K562 (cell line): ENCODE measurements around the gene RNF217. TPM values are rescaled to one million over a fixed set of nuclear protein-coding genes. Genes with fewer than 3 reads are reported as not detected.
"Not testable (repeated sequence)": the region's sequence is repeated elsewhere in the genome, so short reads cannot be mapped to it uniquely, and the experiment has no call there.

ENCODE experiments used
- ADNP ChIP-seq: fragments of 200-800 bp; sonication (Bioruptor generic); IDR thresholded peaks from 2 replicates; pipeline ENCODE4 v1.6.1; 2016; ENCODE audit warnings: missing genetic modification characterization, missing compliant biosample characterization
- ATF7 ChIP-seq: fragments of 450-650 bp; IDR thresholded peaks from 2 replicates; pipeline ENCODE4 v1.7.1; 2014; ENCODE audit warnings: mild to moderate bottlenecking, moderate library complexity
- CBFA2T3 ChIP-seq: fragments of 450-650 bp; IDR thresholded peaks from 2 replicates; pipeline ENCODE4 v1.6.1; 2017
- CC2D1A ChIP-seq: fragments of 450-650 bp; IDR thresholded peaks from 2 replicates; pipeline ENCODE4 v1.6.1; 2017; ENCODE audit warnings: mild to moderate bottlenecking
- DMBX1 ChIP-seq: fragments of 250-450 bp; sonication (Bioruptor Pico); IDR thresholded peaks from 2 replicates; pipeline ENCODE4 v1.8.0; 2022; ENCODE audit warnings: inconsistent platforms, mild to moderate bottlenecking, moderate library complexity, borderline replicate concordance
- EP300 ChIP-seq: IDR thresholded peaks from 2 replicates; pipeline ENCODE4 v1.6.1; 2012; ENCODE audit warnings: low read length, improper control_type of control experiment
- FOXK2 ChIP-seq, 2 experiments: fragments of 450-650 bp; IDR thresholded peaks in 1 of 2; conservative IDR thresholded peaks in 1 of 2; 2 replicates each; pipeline ENCODE4 v1.6.1; 2016; ENCODE audit warnings: low read depth in 2 of 2, mild to moderate bottlenecking in 1 of 2
- JUN ChIP-seq, 2 experiments: sonication (generic) in 1 of 2; formaldehyde crosslinking in 1 of 2; IDR thresholded peaks; 2 replicates each; pipeline versions ENCODE4 v1.6.1 to v1.8.0; 2012 to 2022; ENCODE audit warnings: borderline replicate concordance in 2 of 2, mild to moderate bottlenecking in 2 of 2, improper control_type of control experiment in 1 of 2, low read depth in 1 of 2, low read length in 1 of 2, missing genetic modification reagents in 1 of 2
- KLF16 ChIP-seq: IDR thresholded peaks from 2 replicates; pipeline ENCODE4 v1.6.1; 2016; ENCODE audit warnings: antibody characterized with exemption
- L3MBTL2 ChIP-seq: fragments of 450-650 bp; IDR thresholded peaks from 2 replicates; pipeline ENCODE4 v1.6.1; 2016; ENCODE audit warnings: mild to moderate bottlenecking, moderate library complexity
- MAFG ChIP-seq: fragments of 450-650 bp; conservative IDR thresholded peaks from 2 replicates; pipeline ENCODE4 v1.6.1; 2016; ENCODE audit warnings: missing genetic modification characterization, missing compliant biosample characterization
- MTA1 ChIP-seq: fragments of 450-650 bp; IDR thresholded peaks from 2 replicates; pipeline ENCODE4 v1.6.1; 2017; ENCODE audit warnings: borderline replicate concordance
- MYBL2 ChIP-seq, 2 experiments: fragments of 450-650 bp in 1 of 2; sonication (generic) in 1 of 2; formaldehyde crosslinking in 1 of 2; IDR thresholded peaks; 2 replicates each; pipeline versions ENCODE4 v1.6.1 to v1.8.1; 2017 to 2022; ENCODE audit warnings: borderline replicate concordance in 1 of 2, inconsistent platforms in 1 of 2, low read depth in 1 of 2, mild to moderate bottlenecking in 1 of 2, missing genetic modification reagents in 1 of 2, moderate library complexity in 1 of 2
- NFIC ChIP-seq: fragments of 450-650 bp; IDR thresholded peaks from 2 replicates; pipeline ENCODE4 v1.6.1; 2017; ENCODE audit warnings: mild to moderate bottlenecking, inconsistent platforms
- RCOR1 ChIP-seq, 2 experiments: IDR thresholded peaks; 2 replicates each; pipeline ENCODE4 v1.6.1; 2012; ENCODE audit warnings: low read depth in 2 of 2, low read length in 2 of 2, borderline replicate concordance in 1 of 2, improper control_type of control experiment in 1 of 2
- polyA plus RNA-seq, 8 experiments: library from polyadenylated mRNA; depleted of rRNA in 4 of 8; stranded (reverse) in 5 of 8; unstranded in 3 of 8; fragments of >200 nt; fragmentation: Nextera tagmentation in 2 of 8; fragmentation: Illumina TruSeq in 1 of 8; extraction: Ambion mirVana in 2 of 8; extraction: Trizol in 1 of 8; gene quantifications; 2 replicates each; pipeline versions ENCODE4 v1.2.1 to v1.2.3, GENCODE V29; 2011 to 2014; ENCODE audit warnings: inconsistent platforms in 1 of 8, missing spikeins in 1 of 8
- total RNA-seq, 7 experiments: library from RNA; depleted of rRNA in 6 of 7; stranded (reverse); fragments of >200 nt in 6 of 7; fragmentation: Illumina TruSeq in 2 of 7; extraction: Trizol in 2 of 7; gene quantifications; 2 replicates each; pipeline versions ENCODE4 v1.2.1 to v1.2.3, GENCODE V29; 2011 to 2021; ENCODE audit warnings: low replicate concordance in 1 of 7
- TF ChIP-seq, protein P1 (sequence below): fragments of 450-650 bp; IDR thresholded peaks from 2 replicates; pipeline ENCODE4 v1.6.1; 2018; ENCODE audit not compliant: partially characterized antibody
- TF ChIP-seq, protein P2 (sequence below): fragments of 450-650 bp; formaldehyde crosslinking; IDR thresholded peaks from 2 replicates; pipeline ENCODE4 v1.4.0; 2020; ENCODE audit warnings: mild to moderate bottlenecking, mixed read lengths
- TF ChIP-seq, protein P3 (sequence below), 2 experiments: fragments of 250-450 bp in 1 of 2; fragments of 450-650 bp in 1 of 2; sonication (Bioruptor Pico) in 1 of 2; IDR thresholded peaks; 2 replicates each; pipeline versions ENCODE4 v1.6.1 to v1.8.0; 2016 to 2021; ENCODE audit warnings: mild to moderate bottlenecking in 2 of 2, moderate library complexity in 2 of 2, missing compliant biosample characterization in 1 of 2, missing genetic modification characterization in 1 of 2
- TF ChIP-seq, protein P4 (sequence below): fragments of 450-650 bp; IDR thresholded peaks from 2 replicates; pipeline ENCODE4 v1.6.1; 2016; ENCODE audit warnings: mild to moderate bottlenecking

Gene RNF217
- total and polyA plus RNA-seq, 9 of the 15 experiments (the other 6 are each of a cell fraction or from before 2014, with no cell fraction given): 2.9 to 25.6 (median 12.0) TPM

DNA sequence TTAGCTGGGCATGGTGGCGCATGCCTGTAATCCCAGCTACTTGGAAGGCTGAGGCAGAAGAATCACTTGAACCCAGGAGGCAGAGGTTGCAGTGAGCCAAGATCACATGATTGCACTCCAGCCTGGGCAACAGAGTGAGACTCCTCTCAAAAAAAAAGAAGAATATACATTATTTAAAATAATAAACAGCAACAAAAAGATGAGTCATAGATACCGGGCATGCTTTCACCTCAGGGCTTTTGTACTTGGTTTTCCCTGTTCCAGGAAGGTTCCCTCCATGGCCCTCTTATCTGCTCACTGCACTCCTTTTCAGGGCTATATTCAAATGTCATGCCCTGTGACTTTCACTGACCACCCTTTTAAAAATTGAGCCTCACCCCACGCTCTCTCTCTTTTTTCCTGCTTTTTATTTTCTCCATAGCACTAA lies 3.2 kb downstream of the RNF217 start (continued):
- TF ChIP-seq CC2D1A (peak; percentile 85), ADNP (peak; percentile 62; the same call in 1 of the 2 replicates), MYBL2 (IDR thresholded peaks at IDR 0.05; ENCODE audit: low read depth) (peak; percentile 64; the same call in 1 of the 2 replicates), JUN (IDR thresholded peaks at IDR 0.05; ENCODE audit: borderline replicate concordance, low read depth, low read length) (peak; percentile 50; the same call in 1 of the 2 replicates), DMBX1 (peak; percentile 70; the same call in 1 of the 2 replicates), RCOR1 (IDR thresholded peaks at IDR 0.05; ENCODE audit: borderline replicate concordance in 1 of 2, low read depth in 2 of 2, low read length in 2 of 2) (peak in 1 of 2 experiments; percentile 43; a peak in 1 of 4 replicates), CBFA2T3 (peak; percentile 85), EP300 (peak; percentile 81; the same call in 1 of the 2 replicates), FOXK2 (conservative IDR thresholded peaks at IDR 0.05 in 1 of 2, IDR thresholded peaks at IDR 0.05 in 1 of 2; ENCODE audit: low read depth in 2 of 2) (peak; percentile 69 to 83; a peak in 3 of 4 replicates), L3MBTL2 (0 out of 2 replicates have a peak, but pooled peaks have one; percentile 19), MTA1 (peak; percentile 65; the same call in 1 of the 2 replicates), ATF7 (peak; percentile 65), MAFG (tag) (peak; percentile 57), NFIC (peak; percentile 36), KLF16 (peak; percentile 34; the same call in 1 of the 2 replicates)
- TF ChIP-seq, protein P1, sequence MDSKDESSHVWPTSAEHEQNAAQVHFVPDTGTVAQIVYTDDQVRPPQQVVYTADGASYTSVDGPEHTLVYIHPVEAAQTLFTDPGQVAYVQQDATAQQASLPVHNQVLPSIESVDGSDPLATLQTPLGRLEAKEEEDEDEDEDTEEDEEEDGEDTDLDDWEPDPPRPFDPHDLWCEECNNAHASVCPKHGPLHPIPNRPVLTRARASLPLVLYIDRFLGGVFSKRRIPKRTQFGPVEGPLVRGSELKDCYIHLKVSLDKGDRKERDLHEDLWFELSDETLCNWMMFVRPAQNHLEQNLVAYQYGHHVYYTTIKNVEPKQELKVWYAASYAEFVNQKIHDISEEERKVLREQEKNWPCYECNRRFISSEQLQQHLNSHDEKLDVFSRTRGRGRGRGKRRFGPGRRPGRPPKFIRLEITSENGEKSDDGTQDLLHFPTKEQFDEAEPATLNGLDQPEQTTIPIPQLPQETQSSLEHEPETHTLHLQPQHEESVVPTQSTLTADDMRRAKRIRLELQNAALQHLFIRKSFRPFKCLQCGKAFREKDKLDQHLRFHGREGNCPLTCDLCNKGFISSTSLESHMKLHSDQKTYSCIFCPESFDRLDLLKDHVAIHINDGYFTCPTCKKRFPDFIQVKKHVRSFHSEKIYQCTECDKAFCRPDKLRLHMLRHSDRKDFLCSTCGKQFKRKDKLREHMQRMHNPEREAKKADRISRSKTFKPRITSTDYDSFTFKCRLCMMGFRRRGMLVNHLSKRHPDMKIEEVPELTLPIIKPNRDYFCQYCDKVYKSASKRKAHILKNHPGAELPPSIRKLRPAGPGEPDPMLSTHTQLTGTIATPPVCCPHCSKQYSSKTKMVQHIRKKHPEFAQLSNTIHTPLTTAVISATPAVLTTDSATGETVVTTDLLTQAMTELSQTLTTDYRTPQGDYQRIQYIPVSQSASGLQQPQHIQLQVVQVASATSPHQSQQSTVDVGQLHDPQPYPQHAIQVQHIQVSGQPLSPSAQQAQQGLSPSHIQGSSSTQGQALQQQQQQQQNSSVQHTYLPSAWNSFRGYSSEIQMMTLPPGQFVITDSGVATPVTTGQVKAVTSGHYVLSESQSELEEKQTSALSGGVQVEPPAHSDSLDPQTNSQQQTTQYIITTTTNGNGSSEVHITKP: peak; percentile 71
- TF ChIP-seq MYBL2, JUN (CRISPR knock-in tag; IDR thresholded peaks at IDR 0.05; ENCODE audit: borderline replicate concordance): not testable (repeated sequence)
- TF ChIP-seq, protein P2, sequence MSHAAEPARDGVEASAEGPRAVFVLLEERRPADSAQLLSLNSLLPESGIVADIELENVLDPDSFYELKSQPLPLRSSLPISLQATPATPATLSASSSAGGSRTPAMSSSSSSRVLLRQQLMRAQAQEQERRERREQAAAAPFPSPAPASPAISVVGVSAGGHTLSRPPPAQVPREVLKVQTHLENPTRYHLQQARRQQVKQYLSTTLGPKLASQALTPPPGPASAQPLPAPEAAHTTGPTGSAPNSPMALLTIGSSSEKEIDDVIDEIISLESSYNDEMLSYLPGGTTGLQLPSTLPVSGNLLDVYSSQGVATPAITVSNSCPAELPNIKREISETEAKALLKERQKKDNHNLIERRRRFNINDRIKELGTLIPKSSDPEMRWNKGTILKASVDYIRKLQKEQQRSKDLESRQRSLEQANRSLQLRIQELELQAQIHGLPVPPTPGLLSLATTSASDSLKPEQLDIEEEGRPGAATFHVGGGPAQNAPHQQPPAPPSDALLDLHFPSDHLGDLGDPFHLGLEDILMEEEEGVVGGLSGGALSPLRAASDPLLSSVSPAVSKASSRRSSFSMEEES (CRISPR knock-in tag): peak; percentile 73
- TF ChIP-seq, protein P3, sequence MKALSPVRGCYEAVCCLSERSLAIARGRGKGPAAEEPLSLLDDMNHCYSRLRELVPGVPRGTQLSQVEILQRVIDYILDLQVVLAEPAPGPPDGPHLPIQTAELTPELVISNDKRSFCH (CRISPR knock-in tag; IDR thresholded peaks at IDR 0.05): not testable (repeated sequence)
- TF ChIP-seq, protein P3 (tag; IDR thresholded peaks at IDR 0.05): peak; percentile 91
- TF ChIP-seq, protein P4, sequence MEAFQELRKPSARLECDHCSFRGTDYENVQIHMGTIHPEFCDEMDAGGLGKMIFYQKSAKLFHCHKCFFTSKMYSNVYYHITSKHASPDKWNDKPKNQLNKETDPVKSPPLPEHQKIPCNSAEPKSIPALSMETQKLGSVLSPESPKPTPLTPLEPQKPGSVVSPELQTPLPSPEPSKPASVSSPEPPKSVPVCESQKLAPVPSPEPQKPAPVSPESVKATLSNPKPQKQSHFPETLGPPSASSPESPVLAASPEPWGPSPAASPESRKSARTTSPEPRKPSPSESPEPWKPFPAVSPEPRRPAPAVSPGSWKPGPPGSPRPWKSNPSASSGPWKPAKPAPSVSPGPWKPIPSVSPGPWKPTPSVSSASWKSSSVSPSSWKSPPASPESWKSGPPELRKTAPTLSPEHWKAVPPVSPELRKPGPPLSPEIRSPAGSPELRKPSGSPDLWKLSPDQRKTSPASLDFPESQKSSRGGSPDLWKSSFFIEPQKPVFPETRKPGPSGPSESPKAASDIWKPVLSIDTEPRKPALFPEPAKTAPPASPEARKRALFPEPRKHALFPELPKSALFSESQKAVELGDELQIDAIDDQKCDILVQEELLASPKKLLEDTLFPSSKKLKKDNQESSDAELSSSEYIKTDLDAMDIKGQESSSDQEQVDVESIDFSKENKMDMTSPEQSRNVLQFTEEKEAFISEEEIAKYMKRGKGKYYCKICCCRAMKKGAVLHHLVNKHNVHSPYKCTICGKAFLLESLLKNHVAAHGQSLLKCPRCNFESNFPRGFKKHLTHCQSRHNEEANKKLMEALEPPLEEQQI: peak; percentile 74
